Lower leg skin (tissue), 4 donors: ENCODE measurements around the gene JAM3. TPM values are rescaled to one million over a fixed set of nuclear protein-coding genes. Genes with fewer than 3 reads are reported as not detected.
A peak's percentile ranks its signal among the peaks of the same experiment; 100 is the strongest.

Experiments used
- DNase-seq, 2 donors: peaks; one replicate each; pipeline ENCODE4 v3.0.0-alpha.2; 2019; ENCODE audit warnings: low spot score in 2 of 2
- H3K4me3 ChIP-seq: fragments of 200-600 bp; sonication (generic); 2 replicates; pipeline ENCODE4 v1.5.1; 2017; ENCODE audit warnings: mild to moderate bottlenecking, low read depth; ENCODE audit not compliant: poor library complexity, severe bottlenecking
- CTCF ChIP-seq, 3 donors: fragments of 450-650 bp; IDR thresholded peaks; one replicate each; pipeline ENCODE4 v1.5.1; 2016; ENCODE audit warnings: antibody characterized with exemption in 3 of 3, mild to moderate bottlenecking in 3 of 3, moderate library complexity in 2 of 3
- POLR2A ChIP-seq, 2 donors: fragments of 450-650 bp; IDR thresholded peaks; one replicate each; pipeline ENCODE4 v1.6.1; 2016 to 2017; ENCODE audit warnings: antibody characterized with exemption in 2 of 2, mild to moderate bottlenecking in 1 of 2, moderate library complexity in 1 of 2
- WGBS, 2 donors: methylation state at CpG; one replicate each; pipeline ENCODE4 v1.1.5; 2018; 5-methylcytosine and 5-hydroxymethylcytosine counted together
- intact Hi-C: fragments of 100-400 bp; cut with DNase I; formaldehyde crosslinking; loops from one replicate; pipeline ENCODE4 v1.15.0; 2023; ENCODE audit warnings: low total_unique reads
- total RNA-seq, 4 donors: library from RNA; depleted of rRNA; stranded (reverse); fragments of >200 nt; gene quantifications; one replicate each; pipeline ENCODE4 v1.1.0, GENCODE V29; 2016

The JAM3 gene
- total RNA-seq, 4 donors from 2014 or later, result 12.8 to 22.4 (median 15.1) TPM

GRCh38 chr11:134050541-134051383, 18.1 kb upstream of the JAM3 start:
- WGBS, 2 donors, result 33 to 41% methylated on average over 39 to 43 of the region's 43 CpGs
- TF ChIP-seq POLR2A (IDR thresholded peaks at IDR 0.05), result no peak
- TF ChIP-seq CTCF (IDR thresholded peaks at IDR 0.05), result peak in 1 of 3 donors; percentile 32
- no peak overlapping the region for H3K4me3 ChIP-seq
- DNase-seq, result peak in 1 of 2 donors; percentile 94
- intact Hi-C loops, result loop anchor here (5.0 kb wide), 1 partner anchor 92 kb away; no protein-coding TSS in a partner anchor

GRCh38 chr11:134052395-134052987, 16.4 kb upstream of the JAM3 start:
- DNase-seq, result no peak
- intact Hi-C loops, result loop anchor here (5.0 kb wide), 1 partner anchor 90 kb away; no protein-coding TSS in a partner anchor
- no peak overlapping the region for H3K4me3 ChIP-seq
- WGBS, 2 donors, result 70% methylated on average over 12 of the region's 12 CpGs
- TF ChIP-seq POLR2A (IDR thresholded peaks at IDR 0.05) (no peak), CTCF (IDR thresholded peaks at IDR 0.05) (no peak)

GRCh38 chr11:134052988-134053945, 15.6 kb upstream of the JAM3 start:
- intact Hi-C loops, result loop anchor here (5.0 kb wide), 1 partner anchor 89 kb away; no protein-coding TSS in a partner anchor
- DNase-seq, result peak in 1 of 2 donors; percentile 84
- no peak for TF ChIP-seq POLR2A (IDR thresholded peaks at IDR 0.05)
- no peak for TF ChIP-seq CTCF (IDR thresholded peaks at IDR 0.05)

GRCh38 chr11:134055029-134055428, 13.8 kb upstream of the JAM3 start:
- no peak overlapping the region for H3K4me3 ChIP-seq
- intact Hi-C loops, result no loop called here
- WGBS, 2 donors, result 92 to 93% methylated on average over 9 of the region's 9 CpGs
- no peak for TF ChIP-seq POLR2A (IDR thresholded peaks at IDR 0.05)
- no peak for TF ChIP-seq CTCF (IDR thresholded peaks at IDR 0.05)
- peak in 1 of 2 donors; percentile 45 for DNase-seq

More at GRCh38 chr11:134052988-134053945, 15.6 kb upstream of the JAM3 start:
- WGBS, 2 donors, result 48 to 51% methylated on average over 24 to 25 of the region's 26 CpGs
- H3K4me3 ChIP-seq, result no peak overlapping the region

- no peak for TF ChIP-seq POLR2A (IDR thresholded peaks at IDR 0.05)
- no peak for TF ChIP-seq CTCF (IDR thresholded peaks at IDR 0.05)
- no peak overlapping the region for H3K4me3 ChIP-seq
- 61 to 76% methylated on average over 3 of the region's 3 CpGs for WGBS, 2 donors
- intact Hi-C loops, result no loop called here
- no peak for DNase-seq
Observed at GRCh38 chr11:134060316-134060715, 8.6 kb upstream of the JAM3 start.
